ENCODE results near the gene PLCE1. TPM values are rescaled to one million over a fixed set of nuclear protein-coding genes. Genes with fewer than 3 reads are reported as not detected.
"Not testable (repeated sequence)": the region's sequence is repeated elsewhere in the genome, so short reads cannot be mapped to it uniquely, and the experiment has no call there.

The PLCE1 gene
- total RNA-seq, 1 experiment from 2014 or later, result 1.8 TPM

- Mint-ChIP-seq H3K27ac (ENCODE audit: unreplicated experiment) (no peak overlapping the region), H3K9me3 (ENCODE audit: low read depth, unreplicated experiment) (no peaks in the 10 kb centered on the region), H3K27me3 (ENCODE audit: unreplicated experiment) (no peaks in the 10 kb centered on the region), H3K4me1 (ENCODE audit: low read depth, unreplicated experiment) (no peaks in the 10 kb centered on the region), H3K36me3 (ENCODE audit: insufficient read depth, unreplicated experiment) (no peaks in the 10 kb centered on the region), H3K4me3 (ENCODE audit: low read depth, unreplicated experiment) (no peak overlapping the region)
- CTCF ChIA-PET, result no interaction called here
- intact Hi-C loops (cut with micrococcal nuclease; ENCODE audit: unreplicated experiment), result no loop called here
- DNase-seq, result no peak
- TF ChIP-seq CTCF (IDR thresholded peaks at IDR 0.05; ENCODE audit: unreplicated experiment), result no peak
- no TSS peak for BruUV-seq (replicated peaks)
These were observed 30.8 kb upstream of the PLCE1 start for GRCh38 chr10:93962973-93963372.

GRCh38 chr10:93963434-93963833, 30.3 kb upstream of the PLCE1 start:
- no peaks in the 10 kb centered on the region for H3K36me3 Mint-ChIP-seq (ENCODE audit: insufficient read depth, unreplicated experiment)
- BruUV-seq (replicated peaks), result no TSS peak
- H3K4me1 Mint-ChIP-seq (ENCODE audit: low read depth, unreplicated experiment), result no peaks in the 10 kb centered on the region
- H3K9me3 Mint-ChIP-seq (ENCODE audit: low read depth, unreplicated experiment), result no peaks in the 10 kb centered on the region
- H3K27ac Mint-ChIP-seq (ENCODE audit: unreplicated experiment), result no peak overlapping the region
- intact Hi-C loops (cut with micrococcal nuclease; ENCODE audit: unreplicated experiment), result no loop called here
- H3K4me3 Mint-ChIP-seq (ENCODE audit: low read depth, unreplicated experiment), result no peak overlapping the region
- DNase-seq, result no peak
- CTCF ChIA-PET, result no interaction called here
- no peaks in the 10 kb centered on the region for H3K27me3 Mint-ChIP-seq (ENCODE audit: unreplicated experiment)
- no peak for TF ChIP-seq CTCF (IDR thresholded peaks at IDR 0.05; ENCODE audit: unreplicated experiment)

GRCh38 chr10:93965911-93966310, 27.8 kb upstream of the PLCE1 start:
- H3K9me3 Mint-ChIP-seq (ENCODE audit: low read depth, unreplicated experiment), result no peaks in the 10 kb centered on the region
- BruUV-seq (replicated peaks), result no TSS peak
- intact Hi-C loops (cut with micrococcal nuclease; ENCODE audit: unreplicated experiment), result no loop called here

GRCh38 chr10:93967756-93968155, 26.0 kb upstream of the PLCE1 start:
- no peak for TF ChIP-seq CTCF (IDR thresholded peaks at IDR 0.05; ENCODE audit: unreplicated experiment)
- intact Hi-C loops (cut with micrococcal nuclease; ENCODE audit: unreplicated experiment), result no loop called here
- H3K4me1 Mint-ChIP-seq (ENCODE audit: low read depth, unreplicated experiment), result no peaks in the 10 kb centered on the region
- no peak overlapping the region for H3K4me3 Mint-ChIP-seq (ENCODE audit: low read depth, unreplicated experiment)
- H3K27me3 Mint-ChIP-seq (ENCODE audit: unreplicated experiment), result peaks cover 12% of the 10 kb centered on the region
- DNase-seq, result no peak
- H3K36me3 Mint-ChIP-seq (ENCODE audit: insufficient read depth, unreplicated experiment), result no peaks in the 10 kb centered on the region
- BruUV-seq (replicated peaks), result no TSS peak
- CTCF ChIA-PET, result no interaction called here
- H3K9me3 Mint-ChIP-seq (ENCODE audit: low read depth, unreplicated experiment), result no peaks in the 10 kb centered on the region
- H3K27ac Mint-ChIP-seq (ENCODE audit: unreplicated experiment), result no peak overlapping the region

More at GRCh38 chr10:93965911-93966310, 27.8 kb upstream of the PLCE1 start:
- no peak for DNase-seq
- CTCF ChIA-PET, result no interaction called here
- no peak for TF ChIP-seq CTCF (IDR thresholded peaks at IDR 0.05; ENCODE audit: unreplicated experiment)
- H3K27ac Mint-ChIP-seq (ENCODE audit: unreplicated experiment), result no peak overlapping the region
- no peaks in the 10 kb centered on the region for H3K4me1 Mint-ChIP-seq (ENCODE audit: low read depth, unreplicated experiment)
- H3K36me3 Mint-ChIP-seq (ENCODE audit: insufficient read depth, unreplicated experiment), result no peaks in the 10 kb centered on the region
- H3K27me3 Mint-ChIP-seq (ENCODE audit: unreplicated experiment), result no peaks in the 10 kb centered on the region
- H3K4me3 Mint-ChIP-seq (ENCODE audit: low read depth, unreplicated experiment), result no peak overlapping the region

DNA sequence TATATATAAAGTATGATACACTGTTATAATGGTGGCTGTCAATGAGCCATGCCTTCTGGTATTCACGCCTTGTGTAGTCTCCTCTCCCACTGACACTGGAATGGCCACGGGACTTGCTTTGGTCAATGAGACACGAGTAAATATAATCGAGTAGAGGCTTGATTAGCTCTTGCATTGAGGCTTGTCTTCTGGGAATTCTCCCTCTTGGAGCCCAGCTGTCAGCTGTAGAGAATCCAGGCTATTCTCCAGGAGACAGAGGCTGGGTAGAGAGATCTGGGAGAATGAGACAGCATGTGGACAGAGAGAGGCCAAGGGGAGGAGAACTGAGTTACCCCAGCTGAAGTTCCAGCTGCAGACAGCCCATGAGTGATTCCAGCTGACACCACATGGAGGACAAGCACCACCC, 25.2 kb upstream of the PLCE1 start:
- Mint-ChIP-seq H3K4me1 (ENCODE audit: low read depth, unreplicated experiment) (no peaks in the 10 kb centered on the region), H3K4me3 (ENCODE audit: low read depth, unreplicated experiment) (no peak overlapping the region), H3K27me3 (ENCODE audit: unreplicated experiment) (peaks cover 13% of the 10 kb centered on the region), H3K27ac (ENCODE audit: unreplicated experiment) (no peak overlapping the region), H3K36me3 (ENCODE audit: insufficient read depth, unreplicated experiment) (no peaks in the 10 kb centered on the region), H3K9me3 (ENCODE audit: low read depth, unreplicated experiment) (no peaks in the 10 kb centered on the region)
- no peak for DNase-seq
- CTCF ChIA-PET, result no interaction called here
- intact Hi-C loops (cut with micrococcal nuclease; ENCODE audit: unreplicated experiment), result no loop called here
- BruUV-seq (replicated peaks), result no TSS peak
- TF ChIP-seq CTCF (IDR thresholded peaks at IDR 0.05; ENCODE audit: unreplicated experiment), result no peak

DNA sequence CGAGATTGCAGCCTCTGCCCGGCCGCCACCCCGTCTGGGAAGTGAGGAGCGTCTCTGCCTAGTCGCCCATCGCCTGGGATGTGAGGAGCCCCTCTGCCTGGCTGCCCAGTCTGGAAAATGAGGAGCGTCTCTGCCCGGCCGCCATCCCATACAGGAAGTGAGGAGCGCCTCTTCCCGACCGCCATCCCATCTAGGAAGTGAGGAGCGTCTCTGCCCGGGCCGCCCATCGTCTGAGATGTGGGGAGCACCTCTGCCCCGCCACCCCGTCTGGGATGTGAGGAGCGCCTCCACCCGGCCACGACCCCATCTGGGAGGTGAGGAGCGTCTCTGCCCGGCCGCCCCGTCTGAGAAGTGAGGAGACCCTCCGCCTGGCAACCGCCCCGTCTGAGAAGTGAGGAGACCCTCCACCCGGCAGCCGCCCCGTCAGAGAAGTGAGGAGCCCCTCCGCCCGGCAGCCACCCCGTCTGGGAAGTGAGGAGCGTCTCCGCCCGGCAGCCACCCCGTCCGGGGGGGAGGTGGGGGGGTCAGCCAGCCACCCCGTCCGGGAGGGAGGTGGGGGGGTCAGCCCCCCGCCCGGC, 23.2 kb upstream of the PLCE1 start:
- H3K4me1 Mint-ChIP-seq (ENCODE audit: low read depth, unreplicated experiment); CTCF ChIA-PET; H3K27ac Mint-ChIP-seq (ENCODE audit: unreplicated experiment); H3K4me3 Mint-ChIP-seq (ENCODE audit: low read depth, unreplicated experiment); intact Hi-C loops (cut with micrococcal nuclease; ENCODE audit: unreplicated experiment); DNase-seq; H3K36me3 Mint-ChIP-seq (ENCODE audit: insufficient read depth, unreplicated experiment); BruUV-seq (replicated peaks); H3K9me3 Mint-ChIP-seq (ENCODE audit: low read depth, unreplicated experiment): not testable (repeated sequence)
- peaks cover 13% of the 10 kb centered on the region for H3K27me3 Mint-ChIP-seq (ENCODE audit: unreplicated experiment)

Measured in Calu3 (cell line).